Tongue (tissue), 2 donors: Measurements from ENCODE around the gene C9orf50. TPM values are rescaled to one million over a fixed set of nuclear protein-coding genes. Genes with fewer than 3 reads are reported as not detected.
"Not testable (repeated sequence)": the region's sequence is repeated elsewhere in the genome, so short reads cannot be mapped to it uniquely, and the experiment has no call there.

Experiments used
- DNase-seq: peaks from one replicate; pipeline ENCODE4 v3.0.0-alpha.2; 2015
- total RNA-seq: library from RNA; depleted of rRNA; stranded (reverse); fragments of >200 nt; gene quantifications from one replicate; pipeline ENCODE4 v1.2.3, GENCODE V29; 2014

C9orf50 gene
- total RNA-seq, 1 donor from 2014 or later, result not detected

DNA sequence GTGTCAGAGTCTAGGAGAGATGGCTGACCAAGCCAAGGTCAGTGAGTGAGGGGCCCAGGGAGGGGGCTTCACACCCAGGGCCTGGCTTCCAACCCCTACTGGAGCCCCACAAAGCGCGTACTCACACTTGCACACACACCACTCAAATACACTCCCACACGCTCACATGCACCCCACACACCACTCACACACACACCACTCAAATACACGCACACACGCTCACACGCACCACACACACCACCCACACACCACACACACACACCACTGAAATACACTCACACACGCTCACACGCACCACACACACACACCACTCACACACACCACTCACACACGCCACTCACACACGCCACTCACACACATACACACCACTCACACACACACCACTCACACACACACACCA, 26.7 kb upstream of the C9orf50 start:
- no peak for DNase-seq

DNA sequence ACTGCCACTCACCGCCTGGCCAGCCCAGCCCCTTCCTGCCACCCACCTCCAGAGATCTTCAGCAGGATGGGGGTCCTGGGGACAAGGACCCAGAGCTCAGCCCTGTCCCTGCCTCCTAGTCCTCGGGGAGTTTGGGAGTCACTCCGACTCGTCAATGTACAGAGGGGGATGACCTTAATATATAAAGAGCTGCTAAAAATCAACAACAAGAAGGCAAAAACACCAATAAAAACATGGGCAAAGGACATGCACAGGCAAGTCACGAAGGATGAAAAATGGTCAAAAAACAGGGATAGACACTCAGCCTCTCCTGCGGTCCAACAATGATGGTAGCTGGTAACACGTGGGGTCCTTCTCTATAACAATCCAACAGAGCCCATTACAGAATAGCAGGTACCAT, 25.8 kb upstream of the C9orf50 start:
- DNase-seq, result no peak

DNA sequence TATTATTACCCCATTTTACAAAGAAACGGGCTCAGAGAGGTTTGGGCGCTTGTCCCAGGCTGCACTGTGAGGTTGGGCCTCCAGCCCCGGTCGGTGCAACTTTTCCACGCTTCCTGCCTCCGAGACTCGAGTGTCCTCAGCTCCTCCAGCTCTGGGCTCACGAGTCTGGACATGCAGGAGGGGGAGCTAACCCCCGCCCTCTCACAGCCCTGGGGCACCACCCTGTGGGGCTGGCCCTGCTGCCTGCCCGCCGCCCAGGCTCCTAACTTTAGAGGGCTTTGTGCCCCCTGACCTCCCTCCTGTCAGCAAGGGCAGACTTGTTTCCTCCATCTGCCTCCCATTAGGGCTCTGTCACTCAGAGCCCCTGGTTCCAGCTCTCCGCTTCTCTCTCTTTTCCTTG, 25.4 kb upstream of the C9orf50 start:
- DNase-seq, result no peak

DNA sequence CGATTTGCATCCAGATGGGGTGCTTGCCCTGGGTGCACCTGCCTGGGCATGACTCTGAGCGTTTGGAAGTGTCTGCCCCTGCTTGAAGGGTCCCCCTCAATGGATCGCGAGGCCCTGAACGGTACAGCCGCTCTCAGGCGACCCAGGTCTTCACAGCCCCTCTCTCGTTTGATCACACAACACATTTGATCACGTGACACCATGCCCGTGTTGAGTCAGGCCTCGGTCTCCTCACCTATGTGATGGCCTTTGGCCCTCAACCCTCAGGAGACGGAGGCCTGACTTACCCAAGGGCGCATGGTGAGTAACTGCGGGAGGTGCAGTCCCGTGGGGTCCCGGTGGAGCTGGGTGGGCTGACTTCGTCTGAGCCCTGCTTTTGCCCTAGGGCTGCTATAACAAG, 24.0 kb upstream of the C9orf50 start:
- DNase-seq, result no peak

DNA sequence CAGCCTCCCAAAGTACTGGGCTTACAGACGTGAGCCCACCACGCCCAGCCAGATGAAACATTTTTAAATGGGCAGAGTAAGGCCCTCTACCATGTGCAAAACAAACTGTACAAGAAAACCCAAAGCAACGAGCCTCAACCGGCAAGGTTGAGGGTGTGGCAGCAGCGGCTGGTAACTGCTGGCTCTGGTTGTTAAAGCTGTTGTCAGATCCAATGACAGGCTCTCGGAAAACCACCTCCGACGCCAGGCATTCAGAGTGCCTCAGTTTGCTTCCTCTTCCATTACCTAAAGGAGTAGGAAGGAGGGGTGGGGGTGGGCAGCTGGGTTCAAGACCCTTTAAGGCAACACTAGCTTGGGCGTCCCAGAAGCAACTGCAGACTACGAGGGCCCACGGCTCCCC, 23.5 kb upstream of the C9orf50 start:
- DNase-seq, result no peak

DNA sequence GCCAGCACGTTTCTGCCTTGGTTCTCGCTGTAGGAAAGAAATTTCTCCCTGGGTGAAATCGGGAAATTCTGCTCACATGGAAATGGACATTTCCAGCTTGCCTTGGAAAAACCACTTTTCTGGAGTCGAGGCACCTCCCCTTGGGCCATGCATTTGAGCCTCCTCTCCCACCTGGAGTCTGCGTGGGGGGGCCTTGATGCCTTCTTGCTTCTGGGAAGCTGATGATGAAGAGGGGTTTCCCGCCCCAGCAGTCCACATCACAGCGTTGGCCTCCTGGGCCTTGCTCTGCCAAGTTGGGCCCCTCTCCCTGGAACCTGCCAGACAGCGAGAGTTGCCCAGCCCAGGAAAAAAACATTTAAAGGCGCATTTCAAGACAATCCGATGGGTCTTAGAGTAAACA, 22.8 kb upstream of the C9orf50 start:
- DNase-seq, result no peak

DNA sequence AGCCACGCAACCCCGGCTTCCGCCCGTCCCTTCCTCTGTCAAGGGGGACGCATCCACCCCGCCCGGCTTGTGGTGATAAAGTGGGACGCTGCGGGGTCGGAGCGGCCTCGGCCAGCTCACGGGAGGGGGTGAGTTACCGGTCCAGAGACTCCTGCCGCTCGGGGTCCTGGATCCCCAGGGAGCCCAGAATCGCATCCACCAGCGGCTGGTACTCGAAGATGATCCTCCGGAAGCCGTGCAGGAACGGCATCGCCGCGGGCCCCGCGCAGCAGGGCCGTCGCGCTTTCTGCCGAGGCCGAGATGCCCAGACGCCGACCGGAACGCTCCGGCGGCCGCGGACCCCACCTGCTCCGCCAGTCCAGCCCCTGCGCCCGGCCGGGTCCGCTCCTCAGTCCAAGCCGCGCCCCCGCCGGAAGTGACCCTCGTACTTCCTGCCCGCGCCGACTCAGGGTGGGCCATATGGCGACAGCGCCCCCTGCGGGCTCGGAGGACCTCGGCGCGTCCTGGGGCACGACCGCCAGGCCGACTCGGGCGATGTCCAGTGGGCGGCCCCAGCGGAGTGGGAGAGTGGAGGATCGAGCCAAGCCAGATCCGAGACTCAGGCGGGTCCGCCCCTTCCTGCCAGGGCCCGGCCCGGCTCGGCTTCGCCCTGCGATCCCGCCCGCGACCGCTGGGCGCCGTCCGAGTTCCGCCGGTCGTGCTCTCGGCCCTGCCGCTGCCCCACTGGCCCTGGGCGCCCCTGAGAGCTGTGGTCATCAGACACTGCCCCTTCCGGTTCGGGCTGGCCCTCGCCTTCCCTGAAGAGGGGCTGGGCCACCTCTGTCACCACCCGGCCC, 21.1 kb upstream of the C9orf50 start, which contains the start of gene ASB6:
Gene ASB6, minus strand, starts transcription at position 402 of the 836 bp plus-strand sequence. Its CDS starts 152 bp downstream, at position 250.
- peak; percentile 98 for DNase-seq

DNA sequence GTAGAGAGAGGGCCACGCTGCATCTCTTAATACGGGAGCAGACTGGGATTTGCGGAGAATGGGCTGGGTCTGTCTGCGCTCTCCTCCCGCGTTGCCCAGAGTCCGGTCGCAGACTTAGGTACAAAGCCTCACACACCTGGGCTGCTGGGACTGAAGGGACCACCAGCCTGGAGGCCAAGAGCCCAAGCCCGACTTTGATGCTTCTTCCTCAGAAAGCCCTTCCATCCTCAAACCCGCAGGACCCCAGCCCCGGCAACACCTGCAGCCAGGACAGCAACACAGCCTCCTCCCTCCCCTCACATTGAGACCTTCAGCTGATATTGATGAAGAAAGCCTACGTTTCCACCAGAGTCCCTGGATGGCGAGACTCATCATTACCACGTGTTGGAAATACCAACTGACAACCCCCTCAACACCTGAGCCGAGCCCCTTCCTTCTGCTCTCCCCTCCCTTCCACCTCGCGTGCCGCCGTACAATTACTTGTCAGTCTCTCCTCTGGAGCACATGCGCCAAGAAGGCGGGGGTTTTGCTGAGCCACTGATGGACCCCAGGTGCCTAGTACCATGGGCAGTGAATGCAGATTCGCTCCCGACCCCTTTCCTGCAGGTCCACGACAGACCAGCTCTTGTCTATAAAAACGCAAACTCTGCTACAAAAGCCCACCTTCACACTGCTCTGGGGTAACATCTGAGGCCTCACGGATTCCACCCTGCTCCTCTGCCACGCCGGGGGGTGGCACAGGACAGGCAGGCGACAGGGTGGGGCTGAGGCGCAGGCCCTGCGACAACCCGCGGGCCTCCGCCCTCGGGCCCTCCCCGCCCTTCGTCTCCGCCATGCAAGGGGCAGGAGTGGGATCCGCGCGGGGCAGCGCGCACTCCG, 20.2 kb upstream of the C9orf50 start:
- no peak for DNase-seq

DNA sequence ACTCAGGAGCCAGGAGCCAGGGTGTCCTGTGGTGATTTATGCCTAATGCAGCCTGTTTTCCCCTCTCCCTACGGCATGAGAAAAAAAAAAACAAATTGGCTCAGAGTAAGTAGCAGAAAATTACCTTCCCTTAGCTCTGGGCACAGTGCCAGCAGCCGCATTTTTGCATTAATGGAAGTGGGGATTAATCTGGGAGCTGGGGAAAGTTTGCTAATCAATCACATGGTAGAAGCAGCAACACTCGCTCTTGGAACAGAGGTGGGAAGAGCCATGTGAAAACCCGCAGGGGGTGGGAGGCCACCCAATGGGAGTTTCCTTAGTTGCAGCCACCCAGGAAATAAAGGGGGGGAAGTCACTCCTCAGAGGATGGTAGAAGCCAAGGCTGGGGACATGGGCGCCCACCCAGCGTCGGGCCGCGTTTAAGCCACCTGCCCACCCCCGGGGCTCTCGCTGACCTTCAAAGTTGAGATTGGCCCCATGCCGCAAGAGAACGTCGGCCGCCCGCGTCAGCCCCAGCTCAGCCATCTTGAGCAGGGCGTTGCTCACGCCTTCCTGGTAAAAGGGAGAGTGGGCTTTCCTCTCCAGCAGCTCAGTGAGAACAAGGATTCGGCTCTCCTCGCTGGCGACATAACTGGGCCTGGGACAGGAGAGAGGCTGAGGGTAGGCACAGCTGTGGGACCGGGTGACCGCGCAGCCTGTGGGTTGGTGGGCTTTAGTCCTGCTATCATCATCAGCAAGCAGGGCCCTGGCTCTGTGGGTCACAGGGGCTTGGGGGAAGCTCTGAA, 19.4 kb upstream of the C9orf50 start:
- no peak for DNase-seq

DNA sequence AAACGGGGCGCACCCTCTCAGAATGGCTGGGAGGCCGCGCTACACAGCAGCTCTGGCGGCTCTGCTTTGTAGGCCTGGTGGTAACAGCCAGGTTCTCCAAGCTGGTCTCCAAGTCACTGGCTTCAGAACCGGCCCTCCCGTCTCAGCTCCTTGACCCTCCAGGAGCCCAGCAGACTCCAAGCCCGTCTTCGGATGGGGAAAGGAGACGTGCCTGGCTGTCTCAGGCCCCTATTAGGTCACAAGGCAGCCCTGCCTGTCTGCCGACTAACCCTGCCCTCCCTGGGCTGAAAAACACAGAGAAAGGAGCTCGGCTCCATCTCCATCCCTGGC, 18.8 kb upstream of the C9orf50 start:
- no peak for DNase-seq

DNA sequence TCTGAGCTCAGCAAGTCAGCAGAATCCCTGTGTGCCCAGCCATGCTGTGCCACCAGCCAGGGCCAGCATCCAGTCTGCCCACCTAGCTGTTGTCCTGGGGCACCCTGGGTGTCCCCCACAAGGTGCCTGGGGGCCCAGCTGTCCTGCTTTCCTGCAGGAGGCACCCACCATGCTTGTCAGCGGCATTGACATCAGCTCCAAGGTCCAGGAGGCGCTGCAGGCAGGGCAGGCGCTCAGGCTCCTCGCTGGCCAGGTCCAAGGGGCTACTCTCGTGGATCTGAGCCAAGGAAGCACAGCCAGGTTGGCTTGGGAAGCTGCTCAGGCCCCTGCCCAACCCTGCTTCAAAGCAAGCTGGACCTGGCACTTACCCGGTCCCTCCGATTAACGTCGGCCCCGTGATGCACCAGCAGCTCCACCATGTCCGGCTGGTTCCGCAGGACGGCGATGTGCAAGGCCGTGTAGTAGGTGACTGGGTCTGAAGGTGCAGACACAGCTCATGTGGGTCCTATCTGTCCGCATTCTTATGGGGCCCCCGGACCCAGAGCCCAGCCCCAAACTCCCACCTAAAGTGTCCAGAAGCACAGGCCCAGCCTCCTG, 18.2 kb upstream of the C9orf50 start:
- DNase-seq, result no peak

DNA sequence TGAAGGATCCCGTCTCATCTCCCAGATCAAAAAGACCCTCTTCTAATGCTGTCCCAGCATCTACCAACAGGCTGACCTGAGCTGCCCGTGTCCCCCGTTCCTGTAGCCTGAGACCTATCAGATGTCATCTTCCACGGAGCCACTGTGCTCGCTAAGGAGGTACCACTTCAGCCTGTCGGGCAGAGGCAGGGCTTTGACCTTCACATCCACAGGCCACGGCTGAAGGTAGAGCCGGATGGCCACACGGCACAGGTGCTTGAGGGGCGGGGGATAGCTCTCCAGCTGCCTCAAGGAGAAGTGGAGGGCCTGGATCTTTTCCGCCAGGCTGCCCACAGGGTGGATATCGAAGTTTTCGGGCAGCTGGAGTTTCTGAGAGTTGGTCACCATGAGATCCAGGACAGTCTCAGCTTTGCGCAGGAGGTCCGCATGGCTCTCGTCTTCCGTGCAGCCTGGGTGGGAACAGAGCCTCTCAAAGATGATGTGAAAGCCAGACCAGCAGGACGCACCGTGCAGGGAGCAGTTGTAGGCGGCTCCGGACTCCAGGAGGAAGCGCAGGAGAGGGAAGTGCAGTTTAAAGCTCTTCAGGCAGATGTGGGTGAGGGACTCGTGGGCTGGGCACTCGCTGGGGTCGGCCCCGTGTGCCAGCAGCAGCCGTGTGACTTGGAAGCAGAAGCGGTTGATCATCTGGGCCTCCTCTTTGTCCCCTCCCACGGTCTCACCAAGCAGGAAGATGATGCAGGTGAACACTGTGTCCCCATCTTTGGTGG, 17.0 kb upstream of the C9orf50 start:
- DNase-seq, result no peak

DNA sequence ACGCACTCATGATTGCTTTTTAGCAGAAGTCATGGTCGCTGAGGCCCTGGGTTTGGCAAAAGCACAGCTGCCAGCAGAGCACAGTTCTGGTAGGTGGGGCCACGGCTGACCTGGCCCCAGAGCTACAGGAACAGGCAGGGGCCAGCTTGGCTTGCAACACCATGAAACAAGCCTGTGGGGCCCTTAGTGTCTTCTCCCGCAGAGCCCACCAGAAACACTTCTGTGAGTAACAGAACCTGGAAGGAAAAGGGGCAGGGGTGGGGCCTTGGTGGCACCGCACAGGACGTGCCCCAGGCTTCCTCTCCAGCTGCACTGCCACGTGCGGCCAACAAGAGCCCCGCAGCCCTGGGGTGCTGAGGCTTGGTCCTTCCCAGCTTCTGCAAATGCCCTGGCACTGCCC, 16.2 kb upstream of the C9orf50 start:
- DNase-seq, result no peak

DNA sequence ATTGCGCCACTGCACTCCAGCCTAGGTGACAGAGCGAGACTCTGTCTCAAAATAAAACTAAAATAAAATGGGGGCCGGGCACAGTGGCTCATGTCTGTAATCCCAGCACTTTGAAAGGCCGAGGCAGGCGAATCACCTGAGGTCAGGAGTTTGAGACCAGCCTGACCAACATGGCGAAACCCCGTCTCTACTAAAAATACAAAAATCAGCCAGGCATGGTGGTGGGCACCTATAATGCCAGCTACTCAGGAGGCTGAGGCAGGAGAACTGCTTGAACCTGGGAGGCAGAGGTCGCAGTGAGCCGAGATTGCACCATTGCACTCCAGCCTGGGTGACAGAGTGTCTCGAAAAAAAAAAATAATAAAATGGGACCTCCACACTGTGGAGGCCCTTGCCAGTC, 15.4 kb upstream of the C9orf50 start:
- not testable (repeated sequence) for DNase-seq

DNA sequence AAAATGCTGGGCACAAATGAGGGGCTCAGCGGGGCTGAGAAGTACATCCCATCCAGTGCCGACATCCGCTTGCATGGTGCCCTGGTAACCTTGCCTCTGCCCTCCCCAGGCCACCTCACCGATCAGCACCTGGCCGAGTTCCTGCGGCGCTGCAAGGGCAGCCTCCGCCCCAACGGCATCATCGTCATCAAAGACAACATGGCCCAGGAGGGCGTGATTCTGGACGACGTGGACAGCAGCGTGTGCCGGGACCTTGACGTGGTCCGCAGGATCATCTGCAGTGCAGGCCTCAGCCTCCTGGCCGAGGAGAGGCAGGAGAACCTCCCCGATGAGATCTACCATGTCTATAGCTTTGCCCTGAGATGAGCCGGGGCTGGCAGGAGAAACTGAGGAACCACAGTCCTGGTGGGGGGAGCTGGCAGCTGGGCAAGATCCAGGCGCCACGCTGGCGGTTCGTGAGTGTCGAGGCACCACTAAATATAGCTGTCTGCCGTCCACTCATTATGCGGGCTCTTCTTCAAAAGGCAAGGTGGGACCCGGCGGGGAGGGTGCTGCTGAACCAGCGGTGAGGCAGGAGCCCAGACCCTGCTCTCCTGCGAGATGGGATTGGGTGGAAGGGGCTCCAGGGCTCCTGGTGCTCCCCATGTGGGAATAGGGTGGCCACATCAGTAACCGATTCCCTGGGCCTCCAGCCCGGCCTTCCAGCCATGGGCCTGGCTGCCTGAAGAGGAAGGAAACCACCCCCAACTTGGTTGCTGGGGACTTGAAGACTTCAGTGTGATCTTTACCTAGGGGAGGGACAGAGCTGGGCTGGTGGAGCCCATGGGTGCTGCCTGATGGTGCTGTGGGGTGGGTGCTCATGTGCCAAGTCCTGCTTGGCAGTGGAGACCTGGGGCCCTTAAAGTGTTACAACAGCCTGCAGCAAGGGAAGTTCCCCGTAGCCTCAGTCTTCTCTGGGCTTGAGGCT, 14.5 kb upstream of the C9orf50 start:
- no peak for DNase-seq

DNA sequence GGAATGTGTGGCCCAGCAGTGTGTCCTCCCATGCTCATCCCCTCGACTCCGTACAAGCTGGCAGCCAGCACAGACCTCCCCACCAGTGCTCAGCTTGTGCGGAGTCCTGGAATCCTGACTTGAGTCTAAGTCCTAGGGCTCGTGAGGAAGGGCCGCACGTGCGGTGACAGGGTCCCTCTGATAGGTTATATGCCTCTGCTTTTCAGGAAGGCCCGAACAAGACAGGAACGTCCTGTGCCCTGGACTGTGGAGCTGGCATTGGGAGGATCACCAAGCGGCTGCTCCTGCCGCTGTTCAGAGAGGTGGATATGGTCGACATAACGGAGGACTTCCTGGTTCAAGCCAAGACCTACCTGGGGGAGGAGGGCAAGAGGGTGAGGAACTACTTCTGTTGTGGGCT, 12.9 kb upstream of the C9orf50 start:
- DNase-seq, result no peak

DNA sequence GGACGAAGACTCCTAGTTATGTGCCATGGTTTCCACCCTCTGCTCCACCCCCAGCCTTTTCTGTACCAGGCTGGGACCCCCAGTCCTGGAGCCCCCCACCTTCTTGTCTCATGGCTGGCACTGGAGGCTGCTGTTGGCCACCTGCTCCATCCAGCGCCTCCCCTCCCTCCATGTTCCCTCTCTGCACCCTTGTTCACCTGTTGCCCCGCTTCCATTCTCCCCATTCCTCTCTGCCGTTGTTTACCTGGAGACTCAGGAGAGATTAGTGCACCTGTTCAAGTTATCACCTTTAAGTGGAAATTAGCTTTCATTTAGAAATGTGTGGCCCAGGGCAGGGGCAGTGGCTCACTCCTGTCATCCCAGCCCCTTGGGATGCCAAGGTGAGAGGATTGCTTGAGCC, 12.3 kb upstream of the C9orf50 start:
- no peak for DNase-seq

DNA sequence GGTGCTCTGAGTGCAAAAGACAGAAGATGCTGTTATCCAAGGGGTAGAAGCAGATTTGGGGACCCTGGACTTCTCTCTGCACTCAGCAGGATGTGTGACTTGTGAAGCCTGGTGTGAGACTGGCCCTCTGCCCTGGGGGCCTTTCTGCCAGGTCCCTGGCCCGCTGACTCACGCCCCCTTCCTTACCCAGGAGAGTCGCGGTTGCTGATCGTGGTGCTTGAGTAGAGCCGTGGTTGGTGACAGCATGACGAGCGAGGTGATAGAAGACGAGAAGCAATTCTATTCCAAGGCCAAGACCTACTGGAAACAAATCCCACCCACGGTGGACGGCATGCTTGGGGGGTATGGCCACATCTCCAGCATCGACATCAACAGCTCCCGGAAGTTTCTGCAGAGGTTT, 11.6 kb upstream of the C9orf50 start:
- DNase-seq, result no peak

DNA sequence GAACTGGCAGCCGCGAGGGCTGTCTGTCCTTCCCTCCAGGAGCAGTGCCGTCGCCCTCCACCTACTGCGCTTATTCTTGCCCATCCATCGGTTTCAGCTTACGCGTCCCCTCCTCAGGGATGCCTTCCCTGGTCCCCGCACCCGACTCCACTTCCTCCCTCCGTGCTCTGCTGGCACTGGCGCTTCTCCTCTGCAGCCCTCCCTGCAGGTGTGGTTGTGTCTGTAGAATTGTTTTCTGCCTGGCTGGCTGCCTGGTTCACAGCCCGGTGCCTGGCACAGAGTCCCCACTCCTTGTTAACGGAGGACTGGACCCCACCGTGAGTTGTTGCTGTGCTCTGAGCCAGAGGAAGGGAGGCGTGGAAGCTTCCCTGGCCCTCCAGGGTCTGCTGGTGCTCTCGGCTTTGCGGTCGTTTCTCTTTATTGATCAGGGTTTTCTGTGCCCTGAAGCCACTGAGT, 10.8 kb upstream of the C9orf50 start:
- DNase-seq, result no peak
